GM12874 (cell line): Measurements from ENCODE around the gene ENTPD5.

Experiments
- TF ChIP-seq, protein P1 (sequence below): IDR thresholded peaks from 2 replicates; pipeline ENCODE4 v1.5.1; 2011; ENCODE audit warnings: low read depth, mild to moderate bottlenecking, control low read depth, low read length, moderate library complexity; ENCODE audit not compliant: insufficient read depth

Gene ENTPD5

DNA sequence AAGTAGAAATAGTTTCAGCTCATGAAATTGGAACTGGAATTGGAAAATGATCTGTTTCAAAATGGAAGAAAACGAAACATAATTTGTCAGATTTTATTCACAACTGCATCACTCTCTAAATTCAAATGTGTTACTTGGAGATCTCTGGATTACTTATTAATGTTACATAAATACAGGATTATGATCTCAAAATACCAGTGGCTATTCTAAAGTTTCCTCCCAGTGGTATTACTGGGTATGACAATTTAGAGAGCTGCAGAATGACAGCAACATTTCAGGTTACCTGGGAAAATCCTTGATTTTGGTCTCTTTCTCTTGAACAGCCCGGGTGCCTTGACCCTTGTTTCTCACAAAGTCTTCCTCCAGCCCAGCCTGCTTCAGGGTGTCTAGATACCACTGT is 83.4 kb downstream of the ENTPD5 start:
- TF ChIP-seq, protein P1, sequence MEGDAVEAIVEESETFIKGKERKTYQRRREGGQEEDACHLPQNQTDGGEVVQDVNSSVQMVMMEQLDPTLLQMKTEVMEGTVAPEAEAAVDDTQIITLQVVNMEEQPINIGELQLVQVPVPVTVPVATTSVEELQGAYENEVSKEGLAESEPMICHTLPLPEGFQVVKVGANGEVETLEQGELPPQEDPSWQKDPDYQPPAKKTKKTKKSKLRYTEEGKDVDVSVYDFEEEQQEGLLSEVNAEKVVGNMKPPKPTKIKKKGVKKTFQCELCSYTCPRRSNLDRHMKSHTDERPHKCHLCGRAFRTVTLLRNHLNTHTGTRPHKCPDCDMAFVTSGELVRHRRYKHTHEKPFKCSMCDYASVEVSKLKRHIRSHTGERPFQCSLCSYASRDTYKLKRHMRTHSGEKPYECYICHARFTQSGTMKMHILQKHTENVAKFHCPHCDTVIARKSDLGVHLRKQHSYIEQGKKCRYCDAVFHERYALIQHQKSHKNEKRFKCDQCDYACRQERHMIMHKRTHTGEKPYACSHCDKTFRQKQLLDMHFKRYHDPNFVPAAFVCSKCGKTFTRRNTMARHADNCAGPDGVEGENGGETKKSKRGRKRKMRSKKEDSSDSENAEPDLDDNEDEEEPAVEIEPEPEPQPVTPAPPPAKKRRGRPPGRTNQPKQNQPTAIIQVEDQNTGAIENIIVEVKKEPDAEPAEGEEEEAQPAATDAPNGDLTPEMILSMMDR: peak; percentile 20; the same call in 1 of the 2 replicates

DNA sequence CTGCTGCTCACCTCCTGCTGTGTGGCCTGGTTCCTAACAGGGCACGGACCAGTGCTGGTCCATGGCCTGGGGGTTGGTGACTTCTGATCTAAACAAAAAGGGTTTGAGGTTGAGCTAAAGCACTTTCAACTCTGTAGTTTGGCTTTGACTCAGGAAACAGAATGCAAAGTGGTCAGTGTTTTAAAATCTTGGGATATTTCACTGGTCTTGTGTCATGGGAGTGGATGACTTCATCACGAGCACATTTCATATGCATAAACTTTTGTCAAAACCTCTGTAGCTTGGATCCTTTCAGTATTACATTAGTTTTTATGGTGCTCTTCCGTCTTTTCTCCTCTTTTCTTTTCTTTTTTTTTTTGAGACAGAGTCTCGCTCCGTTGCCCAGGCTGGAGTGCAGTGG is 94.8 kb downstream of the ENTPD5 start:
- TF ChIP-seq, protein P1: no peak

DNA sequence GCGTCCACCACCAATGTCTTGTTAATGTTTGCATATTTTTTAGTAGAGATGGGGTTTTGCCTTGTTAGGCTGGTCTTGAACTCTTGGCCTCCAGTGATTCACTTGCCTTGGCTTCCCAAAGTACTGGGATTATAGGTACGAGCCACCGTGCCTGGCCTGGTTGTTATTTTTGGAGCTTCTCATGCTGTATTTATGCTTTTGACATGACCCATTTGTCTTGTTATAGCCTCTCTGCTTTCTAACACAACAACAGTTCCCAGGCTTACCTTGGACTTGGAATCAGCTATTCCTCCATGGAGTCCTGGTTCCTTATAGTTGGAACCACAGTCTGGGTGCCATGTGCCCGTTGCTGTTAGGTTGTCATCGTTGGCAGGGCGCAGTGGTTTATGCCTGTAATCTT is 102.8 kb downstream of the ENTPD5 start:
- TF ChIP-seq, protein P1: no peak

DNA sequence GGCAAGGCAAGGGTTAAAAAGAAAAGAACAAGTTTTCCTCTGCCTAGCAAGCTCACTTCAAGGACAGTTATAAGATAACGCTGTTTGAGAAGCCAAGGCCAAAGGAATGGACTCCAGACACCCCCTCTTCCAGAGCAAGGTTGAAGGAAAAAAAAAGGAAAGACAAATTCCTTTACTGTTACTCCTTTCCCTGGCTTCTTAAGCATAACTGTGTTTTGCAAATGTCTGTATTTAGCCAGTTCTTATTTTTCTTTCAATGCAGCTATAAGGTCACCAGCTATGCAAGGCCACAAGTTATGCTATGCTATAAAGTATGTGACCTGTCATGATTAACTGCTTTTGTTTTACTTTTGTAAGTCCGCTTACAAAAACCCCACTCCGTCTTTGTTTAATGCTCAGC is 105.8 kb downstream of the ENTPD5 start:
- TF ChIP-seq, protein P1: no peak

DNA sequence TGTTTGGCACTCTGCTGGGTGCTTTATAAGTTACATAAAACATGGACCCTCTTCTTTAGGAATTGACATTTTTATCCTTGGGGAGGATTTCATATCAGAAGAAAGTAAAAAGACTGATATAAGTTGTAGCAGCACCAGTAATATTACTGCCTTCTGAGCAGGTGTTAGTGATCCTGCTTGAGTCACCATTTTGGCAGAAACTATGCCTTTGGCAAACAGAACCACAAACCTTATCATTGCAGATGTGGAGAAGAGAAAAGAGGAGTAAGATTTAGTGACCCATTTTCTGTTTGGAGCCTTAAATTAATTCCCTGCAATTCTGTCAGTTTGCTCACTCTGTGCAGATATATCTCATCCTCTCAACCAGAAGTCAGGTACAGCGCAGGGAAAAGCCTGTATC is 109.4 kb downstream of the ENTPD5 start:
- TF ChIP-seq, protein P1: no peak
